WERI-Rb-1 (cell line): Measurements from ENCODE around the gene PRRC2B.
"Not testable (repeated sequence)": the region's sequence is repeated elsewhere in the genome, so short reads cannot be mapped to it uniquely, and the experiment has no call there.

Experiments
- DNase-seq: peaks from one replicate; pipeline ENCODE4 v3.0.0-alpha.2; 2020
- H3K27ac ChIP-seq: fragments of 250-450 bp; sonication (Bioruptor Pico); 2 replicates; pipeline ENCODE4 v1.5.1; 2020; ENCODE audit warnings: mild to moderate bottlenecking, moderate library complexity
- H3K27me3 ChIP-seq: fragments of 250-450 bp; sonication (Bioruptor Pico); 2 replicates; pipeline ENCODE4 v1.5.1; 2021; ENCODE audit warnings: mild to moderate bottlenecking, low read depth, moderate library complexity; ENCODE audit not compliant: insufficient read depth, severe bottlenecking
- H3K36me3 ChIP-seq: fragments of 250-450 bp; sonication (Bioruptor Pico); 2 replicates; pipeline ENCODE4 v1.5.1; 2020; ENCODE audit warnings: mild to moderate bottlenecking, moderate library complexity
- H3K4me3 ChIP-seq: 2 replicates; pipeline ENCODE4 v1.5.1; 2011; ENCODE audit warnings: low read depth, mild to moderate bottlenecking, control low read depth, low read length
- H3K9me3 ChIP-seq: fragments of 250-450 bp; sonication (Bioruptor Pico); 2 replicates; pipeline ENCODE4 v1.5.1; 2021; ENCODE audit warnings: mild to moderate bottlenecking, moderate library complexity; ENCODE audit not compliant: severe bottlenecking
- TF ChIP-seq, protein P1 (sequence below): IDR thresholded peaks from 2 replicates; pipeline ENCODE4 v1.5.1; 2011; ENCODE audit warnings: low read depth, mild to moderate bottlenecking, control low read depth, inconsistent platforms, low read length

The PRRC2B gene

DNA sequence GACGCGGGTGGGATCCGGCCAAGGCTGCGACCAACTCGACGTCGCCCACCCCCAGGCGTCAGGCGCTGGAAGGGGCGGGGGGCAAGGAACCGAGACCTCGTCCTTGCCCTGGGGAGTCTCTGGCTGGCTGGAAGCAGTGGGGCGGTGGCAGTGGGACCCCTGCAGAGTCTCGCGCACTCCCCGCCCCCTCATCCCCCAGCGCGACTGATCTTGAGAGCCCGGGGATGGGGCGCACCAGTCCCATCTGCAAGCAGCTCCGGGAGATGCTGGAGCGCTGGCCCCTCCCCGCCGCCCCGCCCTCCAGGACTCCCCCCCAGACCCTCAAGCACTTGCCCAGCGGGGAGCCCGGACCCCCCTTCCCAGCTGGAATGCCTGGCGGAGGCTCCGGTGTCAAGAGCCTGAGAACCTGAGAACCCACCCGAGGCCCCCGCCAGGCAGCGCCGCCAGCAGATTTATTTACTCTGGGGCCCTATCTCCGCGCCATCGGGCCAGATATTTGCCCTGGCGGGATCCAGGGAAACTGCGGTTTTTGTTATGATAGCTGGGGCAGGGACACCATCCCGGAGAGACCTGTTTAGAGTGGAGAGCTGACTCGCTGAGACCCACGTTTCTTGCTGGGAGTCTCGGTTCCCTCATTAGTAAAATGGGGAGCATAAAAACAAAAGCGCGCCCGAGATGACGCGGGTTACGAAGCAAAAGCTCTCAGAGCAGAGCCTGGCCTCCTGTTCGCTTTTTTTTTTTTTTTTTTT is 152.6 kb downstream of the PRRC2B start:
- peak overlapping the region; percentile 34 for H3K4me3 ChIP-seq
- no peak for DNase-seq
- H3K27ac ChIP-seq, result no peak overlapping the region
- H3K27me3 ChIP-seq, result no peaks in the 10 kb centered on the region
- TF ChIP-seq, protein P1, sequence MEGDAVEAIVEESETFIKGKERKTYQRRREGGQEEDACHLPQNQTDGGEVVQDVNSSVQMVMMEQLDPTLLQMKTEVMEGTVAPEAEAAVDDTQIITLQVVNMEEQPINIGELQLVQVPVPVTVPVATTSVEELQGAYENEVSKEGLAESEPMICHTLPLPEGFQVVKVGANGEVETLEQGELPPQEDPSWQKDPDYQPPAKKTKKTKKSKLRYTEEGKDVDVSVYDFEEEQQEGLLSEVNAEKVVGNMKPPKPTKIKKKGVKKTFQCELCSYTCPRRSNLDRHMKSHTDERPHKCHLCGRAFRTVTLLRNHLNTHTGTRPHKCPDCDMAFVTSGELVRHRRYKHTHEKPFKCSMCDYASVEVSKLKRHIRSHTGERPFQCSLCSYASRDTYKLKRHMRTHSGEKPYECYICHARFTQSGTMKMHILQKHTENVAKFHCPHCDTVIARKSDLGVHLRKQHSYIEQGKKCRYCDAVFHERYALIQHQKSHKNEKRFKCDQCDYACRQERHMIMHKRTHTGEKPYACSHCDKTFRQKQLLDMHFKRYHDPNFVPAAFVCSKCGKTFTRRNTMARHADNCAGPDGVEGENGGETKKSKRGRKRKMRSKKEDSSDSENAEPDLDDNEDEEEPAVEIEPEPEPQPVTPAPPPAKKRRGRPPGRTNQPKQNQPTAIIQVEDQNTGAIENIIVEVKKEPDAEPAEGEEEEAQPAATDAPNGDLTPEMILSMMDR, result no peak
- H3K9me3 ChIP-seq, result peaks cover 29% of the 10 kb centered on the region
- no peaks in the 10 kb centered on the region for H3K36me3 ChIP-seq

DNA sequence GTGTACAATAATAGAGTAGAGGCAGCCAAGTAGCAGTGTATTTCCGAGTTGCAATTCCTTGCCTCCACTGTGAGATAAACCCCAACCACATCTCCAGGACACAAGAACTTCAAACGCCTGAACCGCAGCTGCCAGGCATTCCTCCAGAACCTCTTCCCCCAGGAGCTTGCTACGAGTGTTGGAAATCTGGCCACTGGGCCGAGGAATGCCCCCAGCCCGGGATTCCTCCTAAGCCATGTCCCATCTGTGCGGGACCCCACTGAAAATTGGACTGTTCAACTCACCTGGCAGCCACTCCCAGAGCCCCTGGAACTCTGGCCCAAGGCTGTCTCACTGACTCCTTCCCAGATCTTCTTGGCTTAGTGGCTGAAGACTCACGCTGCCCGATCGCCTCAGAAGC is 155.3 kb downstream of the PRRC2B start:
- peaks cover 15% of the 10 kb centered on the region for H3K9me3 ChIP-seq
- not testable (repeated sequence) for DNase-seq, H3K36me3 ChIP-seq, H3K4me3 ChIP-seq, H3K27me3 ChIP-seq, H3K27ac ChIP-seq
